ENCODE data around the gene ELP6. TPM values are rescaled to one million over a fixed set of nuclear protein-coding genes. Genes with fewer than 3 reads are reported as not detected.
A peak's percentile ranks its signal among the peaks of the same experiment; 100 is the strongest.

Gene ELP6
- total and polyA plus RNA-seq, 9 of the 15 experiments (the other 6 are each of a cell fraction or from before 2014, with no cell fraction given) = 76.9 to 198 (median 83.3) TPM

GRCh38 chr3:47495111-47495510 lies 18.4 kb downstream of the ELP6 start:
- WGBS (ENCODE audit: insufficient coverage, low coverage, missing lambda C conversion rate) = 93% methylated on average over 4 of the region's 4 CpGs
- POLR2A ChIA-PET = interaction anchor here (0.6 to 1.4 kb wide), 6 partner anchors 9 to 114 kb away, joined by 3 to 7 read pairs (median 3); partner anchors contain the start of genes PTPN23 and SCAP
- intact Hi-C loops (cut with micrococcal nuclease) = no loop called here

More at GRCh38 chr3:47495111-47495510, 18.4 kb downstream of the ELP6 start:
- Histone ChIP-seq H3K9me3 (replicated peaks; ENCODE audit: control insufficient read depth, insufficient read depth, low read depth, low read length) (no peaks in the 10 kb centered on the region), H3K27ac (ENCODE audit: extremely low read depth, low read depth, low read length) (no peak overlapping the region), H3K27me3 (ENCODE audit: control insufficient read depth in 2 of 2, insufficient read depth in 2 of 2, low read length in 2 of 2) (no peaks in the 10 kb centered on the region), H3K9me1 (ENCODE audit: control insufficient read depth, insufficient read depth, low read length) (no peaks in the 10 kb centered on the region), H2AFZ (ENCODE audit: low read depth, low read length) (no peak overlapping the region), H3K79me2 (ENCODE audit: control insufficient read depth, insufficient read depth, low read length) (peaks cover 2% of the 10 kb centered on the region; the same call in 1 of the 3 replicates), H4K20me1 (replicated peaks; ENCODE audit: control insufficient read depth, insufficient read depth, low read length) (no peaks in the 10 kb centered on the region), H3K4me3 (no peak overlapping the region), H3K36me3 (ENCODE audit: control insufficient read depth, insufficient read depth, low read length) (peaks cover 68% of the 10 kb centered on the region), H3K9ac (ENCODE audit: insufficient read depth in 1 of 2, low read depth in 2 of 2, low read length in 2 of 2) (peak overlapping the region in 1 of 2 experiments; percentile 56; a peak in 2 of 4 replicates), H3K4me2 (ENCODE audit: insufficient read depth, low read length) (no peak overlapping the region), H3K4me1 (replicated peaks in 1 of 2; ENCODE audit: control insufficient read depth in 2 of 2, insufficient read depth in 2 of 2, low read length in 2 of 2) (peaks cover 2 to 6% of the 10 kb centered on the region in 2 experiments; a peak in 4 of 5 replicates)
- CTCF ChIA-PET (ENCODE audit: low intra/inter-chr PET ratio) = no interaction called here
- DNase-seq (ENCODE audit: extremely low read depth in 1 of 4, low spot score in 3 of 4) = no peak
- in situ Hi-C loops (cut with MboI) = no loop called here
- BruUV-seq (replicated peaks) = no TSS peak
- peak; percentile 17; the same call in 2 of the 3 replicates for ATAC-seq
- no peak for TF ChIP-seq ZNF445 (CRISPR knock-in tag; IDR thresholded peaks at IDR 0.05; ENCODE audit: low read depth)
- no peak for TF ChIP-seq BRD9 (IDR thresholded peaks at IDR 0.05; ENCODE audit: low read depth, partially characterized antibody)
- TF ChIP-seq SREBF2 (CRISPR knock-in tag; IDR thresholded peaks at IDR 0.05) = no peak
- TF ChIP-seq ZBTB8A (IDR thresholded peaks at IDR 0.05; ENCODE audit: partially characterized antibody) = no peak
- TF ChIP-seq NCOA4 (IDR thresholded peaks at IDR 0.05; ENCODE audit: partially characterized antibody) = no peak
- TF ChIP-seq ADNP (tag; IDR thresholded peaks at IDR 0.05) = no peak
- TF ChIP-seq FUS (optimal IDR thresholded peaks at IDR 0.05; ENCODE audit: low read depth, low read length) = no peak
- TF ChIP-seq ELF1 (tag; IDR thresholded peaks at IDR 0.05) = no peak
- TF ChIP-seq CBX3 (IDR thresholded peaks at IDR 0.05; ENCODE audit: borderline replicate concordance in 1 of 2, low read length in 2 of 2) = no peak
- no peak for TF ChIP-seq PURB (CRISPR knock-in tag; IDR thresholded peaks at IDR 0.05; ENCODE audit: low read depth)
- no peak for TF ChIP-seq FOXP4 (CRISPR knock-in tag; IDR thresholded peaks at IDR 0.05; ENCODE audit: borderline replicate concordance)
- no peak for TF ChIP-seq TEAD4 (IDR thresholded peaks at IDR 0.05; ENCODE audit: low read length)
- no peak for TF ChIP-seq TEAD4 (CRISPR knock-in tag; IDR thresholded peaks at IDR 0.05; ENCODE audit: borderline replicate concordance)
- no peak for TF ChIP-seq BRCA1 (IDR thresholded peaks at IDR 0.05)
- no peak for TF ChIP-seq BRCA1 (CRISPR knock-in tag; IDR thresholded peaks at IDR 0.05)
- no peak for TF ChIP-seq ESRRB (CRISPR knock-in tag; IDR thresholded peaks at IDR 0.05; ENCODE audit: borderline replicate concordance)
- no peak for TF ChIP-seq ZNF354B (CRISPR knock-in tag; IDR thresholded peaks at IDR 0.05)
- TF ChIP-seq POLR3A (IDR thresholded peaks at IDR 0.05; ENCODE audit: borderline replicate concordance, extremely low read depth, insufficient read depth, insufficient read length) = no peak
- TF ChIP-seq ETV1 (tag; conservative IDR thresholded peaks at IDR 0.05; ENCODE audit: low read depth) = no peak
- no peak for TF ChIP-seq PYGO2 (tag; IDR thresholded peaks at IDR 0.05)
- TF ChIP-seq ZNF384 (IDR thresholded peaks at IDR 0.05; ENCODE audit: low read depth, low read length) = no peak
- no peak for TF ChIP-seq ZNF436 (CRISPR knock-in tag; IDR thresholded peaks at IDR 0.05)
- FAIRE-seq = no peak
